SU-DHL-6 (cell line): ENCODE measurements around the gene GRIA3.

ENCODE experiments used
- H2AFZ ChIP-seq: fragments of 200-600 bp; sonication (generic); 2 replicates; pipeline ENCODE4 v1.6.1; 2014; ENCODE audit warnings: low read depth, mild to moderate bottlenecking, moderate library complexity, mixed read lengths, antibody characterized with exemption, low read length; ENCODE audit not compliant: severe bottlenecking
- H3F3A ChIP-seq: fragments of 200-600 bp; shearing (Covaris generic); 2 replicates; pipeline ENCODE4 v1.6.0; 2016; ENCODE audit warnings: antibody characterized with exemption, mild to moderate bottlenecking; ENCODE audit not compliant: insufficient read depth
- H3K27ac ChIP-seq: fragments of 200-600 bp; sonication (generic); 2 replicates; pipeline ENCODE4 v1.5.1; 2016; ENCODE audit warnings: low read depth, mild to moderate bottlenecking, low read length, moderate library complexity, mixed read lengths
- H3K27me3 ChIP-seq: fragments of 200-600 bp; sonication (generic), shearing (Covaris generic); 2 replicates; pipeline ENCODE4 v1.6.0; 2014; ENCODE audit warnings: mild to moderate bottlenecking, low read length
- H3K36me3 ChIP-seq: fragments of 200-600 bp; sonication (generic); 2 replicates; pipeline ENCODE4 v1.6.1; 2014; ENCODE audit warnings: mild to moderate bottlenecking, low read length, mixed read lengths
- H3K4me2 ChIP-seq: fragments of 300-600, 200-600 bp; shearing (Covaris generic), sonication (generic); 2 replicates; pipeline ENCODE4 v1.6.0; 2014; ENCODE audit warnings: low read length, low read depth, mild to moderate bottlenecking; ENCODE audit not compliant: poor library complexity, severe bottlenecking
- H3K4me3 ChIP-seq: fragments of 200-600 bp; sonication (generic); 2 replicates; pipeline ENCODE4 v1.5.1; 2014; ENCODE audit warnings: antibody characterized with exemption, low read length, mild to moderate bottlenecking, mixed read lengths; ENCODE audit not compliant: insufficient read depth, poor library complexity, severe bottlenecking
- H3K79me2 ChIP-seq: fragments of 200-600 bp; sonication (generic); 2 replicates; pipeline ENCODE4 v1.6.1; 2014; ENCODE audit warnings: mild to moderate bottlenecking, low read length, moderate library complexity; ENCODE audit not compliant: insufficient read depth
- H3K9ac ChIP-seq: fragments of 200-600 bp; sonication (generic); 2 replicates; pipeline ENCODE4 v1.7.0; 2014; ENCODE audit warnings: mild to moderate bottlenecking, low read length
- H3K9me2 ChIP-seq: fragments of 200-600 bp; sonication (generic); replicated peaks from 2 replicates; pipeline ENCODE4 v1.6.1; 2014; ENCODE audit warnings: low read length; ENCODE audit not compliant: insufficient read depth
- H3K9me3 ChIP-seq: fragments of 200-600 bp; sonication (generic); 2 replicates; pipeline ENCODE4 v1.6.1; 2014; ENCODE audit warnings: low read length, mixed read lengths; ENCODE audit not compliant: insufficient read depth
- H4K20me1 ChIP-seq: fragments of 200-600 bp; sonication (generic); 2 replicates; pipeline ENCODE4 v1.6.1; 2014; ENCODE audit warnings: low read depth, mild to moderate bottlenecking, antibody characterized with exemption, low read length, moderate library complexity, mixed read lengths
- CTCF ChIP-seq: fragments of 200-600 bp; sonication (generic); IDR thresholded peaks from one replicate; pipeline ENCODE4 v1.5.1; 2017; ENCODE audit warnings: antibody characterized with exemption, mild to moderate bottlenecking, low read length, moderate library complexity; ENCODE audit not compliant: insufficient read depth, poor library complexity, severe bottlenecking
- EZH2phosphoT487 ChIP-seq: fragments of 200-600 bp; sonication (generic), shearing (Covaris generic); conservative IDR thresholded peaks from 2 replicates; pipeline ENCODE4 v1.6.1; 2018; ENCODE audit warnings: mild to moderate bottlenecking, antibody characterized with exemption, low read length, moderate library complexity, mixed read lengths

GRIA3 gene

DNA sequence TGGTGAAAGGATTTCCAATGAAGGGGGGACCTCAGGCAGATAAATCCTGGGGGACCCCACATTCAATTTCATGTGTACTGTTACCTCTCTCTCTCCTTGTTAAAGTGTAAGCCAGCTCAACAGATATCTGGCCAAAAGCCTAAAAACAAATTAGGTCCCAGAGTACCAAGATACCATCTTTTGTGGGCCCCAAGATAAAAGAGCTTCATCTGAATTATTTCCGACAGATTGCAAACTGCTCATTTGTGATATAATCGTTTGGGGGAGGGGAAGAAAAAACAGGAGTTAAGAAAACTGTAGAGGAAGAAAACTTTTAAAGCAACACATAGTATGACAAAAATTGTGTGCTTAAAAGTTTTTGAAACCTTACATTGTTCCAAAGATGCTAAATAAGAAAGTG lies 33.6 kb downstream of the GRIA3 start:
- Histone ChIP-seq H3K27me3 (no peaks in the 10 kb centered on the region), H2AFZ (no peak overlapping the region), H3K9ac (no peak overlapping the region), H3K9me2 (no peaks in the 10 kb centered on the region), H3K79me2 (no peaks in the 10 kb centered on the region), H3F3A (no peaks in the 10 kb centered on the region), H3K27ac (no peak overlapping the region), H3K36me3 (no peaks in the 10 kb centered on the region), H3K4me3 (no peak overlapping the region), H4K20me1 (no peaks in the 10 kb centered on the region), H3K4me2 (no peak overlapping the region), H3K9me3 (no peaks in the 10 kb centered on the region)
- TF ChIP-seq EZH2phosphoT487 (no peak), CTCF (no peak)

GRCh38 chrX:123219916-123220315 lies 35.8 kb downstream of the GRIA3 start:
- Histone ChIP-seq H3K9me2 (no peaks in the 10 kb centered on the region), H3K4me3 (no peak overlapping the region), H3F3A (no peaks in the 10 kb centered on the region), H3K36me3 (no peaks in the 10 kb centered on the region), H3K79me2 (no peaks in the 10 kb centered on the region), H3K9ac (no peak overlapping the region), H4K20me1 (no peaks in the 10 kb centered on the region), H3K9me3 (no peaks in the 10 kb centered on the region), H3K27me3 (no peaks in the 10 kb centered on the region), H3K27ac (no peak overlapping the region), H2AFZ (no peak overlapping the region), H3K4me2 (no peak overlapping the region)
- no peak for TF ChIP-seq CTCF
- no peak for TF ChIP-seq EZH2phosphoT487

DNA sequence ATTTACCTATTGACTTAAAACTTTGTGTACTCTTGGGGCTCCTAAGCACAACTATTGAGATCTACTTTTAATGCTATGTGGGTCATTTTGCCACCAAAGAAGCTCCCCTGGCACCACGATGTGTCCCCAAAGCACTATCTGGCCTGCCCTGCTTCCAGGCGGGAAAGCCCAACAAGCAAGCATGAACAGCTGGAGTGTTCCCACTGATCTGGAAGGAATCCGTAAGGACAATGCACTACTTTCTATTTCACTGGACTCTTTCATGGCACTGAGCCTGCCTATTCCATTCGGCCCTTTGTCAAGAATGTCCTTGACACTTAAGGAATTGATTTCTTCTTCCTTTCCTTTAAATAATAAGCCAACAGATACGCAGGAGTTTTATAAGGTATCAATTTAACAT lies 38.8 kb downstream of the GRIA3 start:
- TF ChIP-seq CTCF = no peak
- TF ChIP-seq EZH2phosphoT487 = no peak
- Histone ChIP-seq H3K27me3 (no peaks in the 10 kb centered on the region), H3K79me2 (no peaks in the 10 kb centered on the region)

More for the DNA sequence above, 38.8 kb downstream of the GRIA3 start:
- H3K4me2 ChIP-seq = no peak overlapping the region
- H2AFZ ChIP-seq = no peak overlapping the region
- H3K9me2 ChIP-seq = no peaks in the 10 kb centered on the region
- no peaks in the 10 kb centered on the region for H3K9me3 ChIP-seq
- H3F3A ChIP-seq = no peaks in the 10 kb centered on the region
- no peaks in the 10 kb centered on the region for H3K36me3 ChIP-seq
- no peaks in the 10 kb centered on the region for H4K20me1 ChIP-seq
- no peak overlapping the region for H3K4me3 ChIP-seq
- H3K27ac ChIP-seq = no peak overlapping the region
- H3K9ac ChIP-seq = no peak overlapping the region
